Spinal cord (tissue), 10 donors: ENCODE data around the gene NAPSA. TPM values are rescaled to one million over a fixed set of nuclear protein-coding genes. Genes with fewer than 3 reads are reported as not detected.
"Not testable (repeated sequence)": the region's sequence is repeated elsewhere in the genome, so short reads cannot be mapped to it uniquely, and the experiment has no call there.

ENCODE experiments used
- DNase-seq, 6 donors: peaks; one replicate each; pipeline versions ENCODE4 v3.0.0 to v3.0.0-alpha.2; 2013 to 2015; ENCODE audit warnings: low spot score in 6 of 6, low read depth in 4 of 6
- H3K27ac ChIP-seq: one replicate; pipeline ENCODE4 v1.5.1; 2013; ENCODE audit warnings: low read depth, low read length, control low read depth
- H3K27me3 ChIP-seq: one replicate; pipeline ENCODE4 v1.6.1; 2013; ENCODE audit warnings: low read length; ENCODE audit not compliant: control insufficient read depth, insufficient read depth
- H3K36me3 ChIP-seq: one replicate; pipeline ENCODE4 v1.6.1; 2013; ENCODE audit warnings: low read length; ENCODE audit not compliant: control insufficient read depth, insufficient read depth
- H3K4me1 ChIP-seq: one replicate; pipeline ENCODE4 v1.6.1; 2013; ENCODE audit warnings: low read length; ENCODE audit not compliant: control insufficient read depth, insufficient read depth
- H3K4me3 ChIP-seq: one replicate; pipeline ENCODE4 v1.5.1; 2013; ENCODE audit warnings: low read depth, low read length, control low read depth
- H3K9me3 ChIP-seq: one replicate; pipeline ENCODE4 v1.6.1; 2013; ENCODE audit warnings: low read length; ENCODE audit not compliant: control insufficient read depth, insufficient read depth
- WGBS: methylation state at CpG from one replicate; pipeline ENCODE4 v1.1.5; 2013; ENCODE audit warnings: missing lambda C conversion rate; ENCODE audit not compliant: insufficient coverage; 5-methylcytosine and 5-hydroxymethylcytosine counted together
- polyA plus RNA-seq, 2 donors: library from polyadenylated mRNA; unstranded; fragments of 120-200 nt; gene quantifications; one replicate each; pipeline ENCODE4 v1.2.1, GENCODE V29; 2013; ENCODE audit not compliant: insufficient read length in 2 of 2
- total RNA-seq, 2 donors: library from RNA; depleted of rRNA in 1 of 2; stranded (reverse); fragments of 120-200 nt in 1 of 2; fragments of >200 nt in 1 of 2; gene quantifications; one replicate each; pipeline versions ENCODE4 v1.2.3 to v1.2.4, GENCODE V29; 2013 to 2014
- donor health status: healthy.

Gene NAPSA
- total and polyA plus RNA-seq, 4 donors: 0.79 to 3.3 (median 1.5) TPM

DNA sequence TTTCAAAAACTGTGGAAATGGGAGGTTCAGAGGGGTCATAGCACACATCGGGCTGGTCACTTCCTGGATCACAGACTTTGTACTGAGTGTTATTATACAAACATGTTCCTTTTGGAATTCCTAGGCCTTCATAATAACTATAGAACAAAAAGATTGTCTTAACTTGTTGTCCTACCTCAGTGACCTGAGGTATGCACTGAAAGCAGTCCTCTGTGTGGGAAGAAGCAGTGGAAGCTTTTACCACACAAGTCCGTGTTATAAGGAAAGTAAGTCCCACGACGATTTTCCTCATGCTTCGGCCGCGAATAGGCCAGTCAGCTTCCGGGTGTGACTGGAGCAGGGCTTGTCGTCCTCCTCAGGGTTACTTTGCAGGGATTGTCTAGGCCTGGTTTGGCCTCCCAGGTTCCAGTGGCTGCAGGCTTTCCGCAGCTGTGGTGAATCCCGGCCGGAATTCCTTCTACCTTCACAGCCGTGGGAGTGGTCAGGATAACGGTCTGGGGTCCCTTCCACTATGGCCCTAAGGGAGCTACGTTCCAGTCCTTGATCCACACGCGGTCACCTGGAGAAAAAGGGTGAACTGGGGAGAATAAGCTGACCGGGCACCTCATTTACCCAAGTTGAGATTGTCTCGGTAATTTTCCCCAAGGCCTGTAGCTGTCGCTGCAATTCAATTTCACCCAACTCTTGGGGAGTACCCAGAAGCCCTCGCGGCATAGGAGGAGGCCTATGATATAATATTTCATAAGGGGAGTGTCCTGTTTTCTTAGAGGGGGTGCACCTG, 16.0 kb downstream of the NAPSA start:
- Histone ChIP-seq H3K27ac (no peak overlapping the region), H3K4me1 (no peaks in the 10 kb centered on the region)
- WGBS: 76% methylated on average over 16 of the region's 22 CpGs

DNA sequence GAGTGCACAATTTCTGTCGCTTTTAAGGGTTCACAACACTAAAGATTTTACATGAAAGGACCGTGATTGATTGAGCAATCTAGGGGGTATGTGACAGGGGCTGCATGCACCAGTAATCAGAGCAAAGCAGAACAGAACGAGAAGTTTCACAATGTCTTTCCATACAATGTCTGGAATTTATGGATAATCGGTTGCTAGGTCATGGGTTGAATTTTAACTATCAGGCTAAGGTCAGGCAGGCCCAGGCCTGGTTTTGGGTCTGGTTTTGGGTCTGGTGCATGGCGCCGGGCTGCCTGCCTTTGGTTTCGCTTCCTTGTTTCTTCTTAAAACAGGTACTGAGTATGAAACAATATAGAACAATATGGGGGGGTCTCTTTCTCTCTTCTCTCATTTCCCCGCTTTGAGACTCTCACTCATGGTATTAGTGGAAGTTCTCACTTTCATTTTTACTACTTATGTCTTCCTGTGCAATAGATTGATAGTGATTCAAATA, 18.3 kb downstream of the NAPSA start:
- not testable (repeated sequence) for H3K36me3 ChIP-seq, H3K9me3 ChIP-seq, DNase-seq, H3K27me3 ChIP-seq, H3K4me3 ChIP-seq, H3K27ac ChIP-seq, H3K4me1 ChIP-seq
- 60% methylated on average over 2 of the region's 8 CpGs for WGBS

More for the DNA sequence above, 16.0 kb downstream of the NAPSA start:
- Histone ChIP-seq H3K9me3 (peaks cover 2% of the 10 kb centered on the region), H3K27me3 (no peaks in the 10 kb centered on the region), H3K4me3 (no peak overlapping the region), H3K36me3 (no peaks in the 10 kb centered on the region)
- no peak for DNase-seq

DNA sequence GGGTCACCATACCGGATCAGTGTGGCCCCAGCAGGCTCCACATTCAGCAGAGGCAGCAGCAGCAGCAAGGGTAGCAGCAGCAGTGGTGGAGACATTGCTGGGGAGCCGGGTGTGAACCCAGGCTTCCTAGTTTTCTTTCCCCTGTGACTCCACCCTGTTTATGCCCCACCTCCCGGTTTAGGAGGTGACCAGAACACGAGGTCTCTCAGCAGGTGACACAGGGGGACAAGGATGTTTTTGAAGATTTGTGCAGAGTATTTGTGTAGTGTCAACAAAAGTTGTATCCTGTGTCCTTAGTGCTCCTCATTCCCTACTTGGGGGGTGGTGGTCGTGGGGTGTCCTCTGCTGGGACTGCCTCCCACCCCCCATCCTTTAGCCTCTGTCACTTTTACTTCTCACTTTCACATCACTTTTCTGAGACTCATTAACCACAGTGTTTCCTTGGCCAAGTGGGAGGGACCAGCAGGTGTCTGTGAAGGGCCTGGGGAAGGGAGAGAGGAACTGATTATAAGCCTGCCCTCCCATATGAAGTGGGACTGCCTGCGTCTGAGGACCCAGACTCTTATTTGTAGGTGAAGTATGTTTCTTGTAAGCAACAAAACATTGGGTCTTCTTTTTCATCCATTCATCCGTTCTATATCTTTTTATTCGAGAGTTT, 20.6 kb downstream of the NAPSA start:
- Histone ChIP-seq H3K27me3 (no peaks in the 10 kb centered on the region), H3K9me3 (peaks cover 2% of the 10 kb centered on the region), H3K4me3 (no peak overlapping the region), H3K4me1 (no peaks in the 10 kb centered on the region), H3K36me3 (no peaks in the 10 kb centered on the region), H3K27ac (no peak overlapping the region)
- no peak for DNase-seq
- WGBS: 58% methylated on average over 2 of the region's 8 CpGs

- Histone ChIP-seq H3K9me3 (peaks cover 2% of the 10 kb centered on the region), H3K4me3 (no peak overlapping the region), H3K36me3 (no peaks in the 10 kb centered on the region), H3K27ac (no peak overlapping the region), H3K4me1 (no peaks in the 10 kb centered on the region), H3K27me3 (no peaks in the 10 kb centered on the region)
- DNase-seq: no peak
- WGBS: 50% methylated on average over 2 of the region's 3 CpGs
Observed at GRCh38 chr19:50341091-50341564, 24.3 kb downstream of the NAPSA start.

DNA sequence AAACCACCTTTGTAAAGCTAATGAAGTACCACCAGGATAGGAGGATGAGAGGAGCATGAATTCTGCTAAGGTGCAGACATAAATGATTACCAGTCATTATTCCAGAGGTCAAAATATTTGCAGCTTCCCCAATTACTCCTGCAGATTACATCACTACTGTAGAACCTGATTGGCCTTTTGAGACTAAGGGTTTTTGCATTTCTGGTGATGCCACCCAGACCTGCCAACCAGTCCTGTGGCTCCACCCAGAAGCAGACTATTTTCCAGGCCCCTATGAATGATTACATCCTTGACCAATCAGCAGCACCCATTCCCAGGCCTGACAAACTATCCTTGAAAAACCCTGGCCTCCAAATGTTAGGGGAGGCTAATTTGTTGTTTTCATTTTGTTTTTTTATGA, 25.1 kb downstream of the NAPSA start:
- H3K36me3 ChIP-seq: no peaks in the 10 kb centered on the region
- no peak overlapping the region for H3K4me3 ChIP-seq
- H3K27me3 ChIP-seq: no peaks in the 10 kb centered on the region
- DNase-seq: no peak
- no peak overlapping the region for H3K27ac ChIP-seq
- peaks cover 2% of the 10 kb centered on the region for H3K9me3 ChIP-seq
- no peaks in the 10 kb centered on the region for H3K4me1 ChIP-seq

- not testable (repeated sequence) for DNase-seq, H3K27ac ChIP-seq, H3K36me3 ChIP-seq, H3K27me3 ChIP-seq, H3K4me3 ChIP-seq, H3K9me3 ChIP-seq
- peaks cover 21% of the 10 kb centered on the region for H3K4me1 ChIP-seq
- no CpG with 5 or more reads among the region's 6 CpGs for WGBS
Observed at GRCh38 chr19:50337031-50337430, 28.4 kb downstream of the NAPSA start.

DNA sequence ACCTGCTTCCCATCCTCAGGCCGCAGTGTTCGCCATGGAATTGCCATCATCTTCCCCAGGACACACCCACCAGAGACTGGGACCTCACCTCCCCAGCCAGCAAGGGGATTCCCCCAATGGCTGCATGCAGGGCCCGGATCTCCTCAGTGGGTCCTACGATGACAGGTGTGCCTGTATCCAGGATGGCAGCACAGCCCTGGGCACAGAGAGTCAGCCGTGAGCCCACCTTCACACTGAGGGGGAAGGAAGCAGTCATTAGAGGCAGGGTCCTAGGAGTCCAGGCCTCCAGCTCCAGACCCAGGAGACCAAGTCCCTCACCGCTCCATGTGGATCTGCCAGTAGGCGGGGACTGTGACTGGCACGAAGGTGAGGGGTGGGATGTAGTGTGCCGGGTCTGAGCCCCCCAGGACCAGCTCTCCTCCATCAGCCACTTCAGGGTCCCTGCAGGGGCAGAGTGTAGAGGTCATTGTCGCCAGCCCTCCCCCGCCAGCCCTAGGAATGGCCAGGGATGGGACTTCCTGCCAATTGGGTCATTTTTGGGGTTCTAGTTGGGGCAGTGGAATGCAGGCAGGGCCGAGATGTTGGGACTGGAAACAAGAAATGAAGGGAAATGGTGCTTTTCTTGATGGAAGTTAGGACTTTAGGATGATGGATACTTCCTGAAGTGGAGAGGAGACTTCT, 30.6 kb downstream of the NAPSA start:
- Histone ChIP-seq H3K4me3 (no peak overlapping the region), H3K27me3 (peaks cover 5% of the 10 kb centered on the region), H3K27ac (no peak overlapping the region), H3K9me3 (no peaks in the 10 kb centered on the region), H3K4me1 (peaks cover 39% of the 10 kb centered on the region), H3K36me3 (no peaks in the 10 kb centered on the region)
- 97% methylated on average over 8 of the region's 12 CpGs for WGBS
- DNase-seq: no peak

DNA sequence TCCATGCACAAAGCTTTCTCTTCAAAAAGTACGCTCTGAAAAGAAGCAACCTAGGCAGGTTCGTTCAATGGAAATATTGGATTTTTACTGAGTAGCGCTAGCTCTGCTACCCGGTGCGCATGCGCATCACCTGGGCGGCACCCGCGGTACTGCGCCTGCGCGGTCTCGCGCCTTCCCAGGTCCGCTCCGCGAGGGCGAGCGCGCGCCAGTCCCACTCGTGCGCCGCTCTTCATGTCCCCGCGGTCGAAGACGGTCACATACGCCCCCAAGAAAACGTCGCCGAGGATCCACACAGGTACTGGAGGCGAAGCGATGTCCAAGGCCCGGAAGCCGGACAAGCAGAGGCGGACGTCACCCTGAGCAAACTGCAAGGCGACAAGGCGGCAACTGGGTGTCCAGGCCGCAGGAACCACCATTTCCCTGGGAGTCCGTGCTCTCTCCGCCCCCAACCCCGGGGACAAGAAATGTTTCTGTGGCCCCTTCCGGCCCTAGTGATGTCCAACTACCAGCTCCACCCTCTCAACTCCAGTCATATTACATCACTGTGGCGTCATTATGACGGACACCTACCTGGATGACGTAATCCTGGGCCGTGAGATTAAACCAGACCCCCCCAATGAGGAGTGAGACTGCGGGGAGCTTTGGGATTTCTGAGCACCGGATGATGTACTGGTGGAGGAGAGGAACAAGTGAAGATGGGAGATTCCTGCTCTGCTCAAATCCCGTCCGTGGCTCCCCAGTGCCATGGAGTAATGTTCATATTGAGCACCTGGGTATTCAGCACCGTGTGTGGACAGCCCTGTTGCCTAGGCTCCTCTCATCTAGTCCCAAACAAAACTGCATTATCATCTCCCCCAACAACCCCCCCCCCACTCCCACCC, 31.5 kb downstream of the NAPSA start:
- no peaks in the 10 kb centered on the region for H3K36me3 ChIP-seq
- DNase-seq: peak in 3 of 6 donors; percentile 86 to 99 (median 96)
- WGBS: 2% methylated on average over 44 of the region's 54 CpGs
- H3K27me3 ChIP-seq: peaks cover 5% of the 10 kb centered on the region
- peak overlapping the region; percentile 72 for H3K4me3 ChIP-seq
- peak overlapping the region; percentile 83 for H3K27ac ChIP-seq
- peaks cover 46% of the 10 kb centered on the region for H3K4me1 ChIP-seq
- H3K9me3 ChIP-seq: no peaks in the 10 kb centered on the region

DNA sequence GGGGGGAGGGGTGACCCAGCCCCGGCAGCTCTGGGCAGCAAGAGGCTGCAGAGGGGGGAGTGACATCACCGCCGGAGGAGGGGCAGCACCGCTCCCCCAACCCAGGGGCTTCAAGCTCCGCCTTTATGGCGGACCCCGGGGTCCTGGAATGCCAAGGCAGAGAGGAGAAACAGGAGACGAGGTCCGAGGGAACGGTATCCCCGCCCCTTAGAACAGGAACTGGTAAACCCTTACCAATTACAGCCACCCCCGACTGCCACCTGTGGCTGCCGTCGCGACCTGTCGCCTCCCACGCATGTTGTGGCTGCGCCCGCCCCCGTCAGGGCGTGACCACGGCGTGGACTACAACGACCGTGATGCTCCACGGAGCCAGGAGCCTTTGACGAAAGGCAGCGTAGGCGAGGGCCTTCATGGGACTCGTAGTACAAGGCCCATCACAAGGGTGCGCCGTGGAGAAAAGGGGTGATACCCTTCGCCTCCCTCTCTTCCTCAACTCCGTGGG, 32.2 kb downstream of the NAPSA start:
- under 1% methylated on average over 32 of the region's 34 CpGs for WGBS
- peaks cover 7% of the 10 kb centered on the region for H3K27me3 ChIP-seq
- H3K4me3 ChIP-seq: peak overlapping the region; percentile 72
- DNase-seq: peak in 4 of 6 donors; percentile 88 to 99 (median 94)
- H3K27ac ChIP-seq: peak overlapping the region; percentile 85
- H3K36me3 ChIP-seq: no peaks in the 10 kb centered on the region
- no peaks in the 10 kb centered on the region for H3K9me3 ChIP-seq
- peaks cover 48% of the 10 kb centered on the region for H3K4me1 ChIP-seq
